Lung (tissue), 12 donors: ENCODE results near the gene ASMT. TPM values are rescaled to one million over a fixed set of nuclear protein-coding genes. Genes with fewer than 3 reads are reported as not detected.

ENCODE experiments used
- ATAC-seq: fragments of 200-7000 bp; cut with Tn5 transposase; one replicate; pipeline ENCODE4 v1.9.1; 2020; ENCODE audit warnings: moderate number of reproducible peaks; ENCODE audit not compliant: insufficient read depth, low FRiP score
- DNase-seq, 3 donors: peaks; one replicate each; pipeline ENCODE4 v3.0.0-alpha.2; 2013 to 2017
- H3K27ac ChIP-seq, 2 donors: one replicate each; pipeline ENCODE4 v1.5.1; 2013; ENCODE audit warnings: mild to moderate bottlenecking in 2 of 2, moderate library complexity in 2 of 2, control low read depth in 1 of 2, inconsistent platforms in 1 of 2, low read depth in 1 of 2, low read length in 1 of 2
- H3K27me3 ChIP-seq, 3 donors: one replicate each; pipeline ENCODE4 v1.5.1; 2013; ENCODE audit warnings: low read length in 2 of 3; ENCODE audit not compliant: control insufficient read depth in 3 of 3, insufficient read depth in 3 of 3
- H3K36me3 ChIP-seq, 4 donors: one replicate each; pipeline ENCODE4 v1.5.1; 2013; ENCODE audit warnings: low read length in 4 of 4, mild to moderate bottlenecking in 1 of 4, moderate library complexity in 1 of 4; ENCODE audit not compliant: control insufficient read depth in 4 of 4, insufficient read depth in 4 of 4
- H3K4me1 ChIP-seq, 5 donors: one replicate each; pipeline ENCODE4 v1.5.1; 2013; ENCODE audit warnings: low read length in 5 of 5, mild to moderate bottlenecking in 2 of 5, moderate library complexity in 1 of 5; ENCODE audit not compliant: control insufficient read depth in 5 of 5, insufficient read depth in 5 of 5
- H3K4me3 ChIP-seq: one replicate; pipeline ENCODE4 v1.5.1; 2013; ENCODE audit warnings: mild to moderate bottlenecking, control low read depth, moderate library complexity
- H3K9ac ChIP-seq, 2 donors: one replicate each; pipeline ENCODE4 v1.5.1; 2013; ENCODE audit warnings: low read length in 2 of 2, control low read depth in 1 of 2; ENCODE audit not compliant: insufficient read depth in 1 of 2
- H3K9me3 ChIP-seq, 4 donors: one replicate each; pipeline ENCODE4 v1.5.1; 2013; ENCODE audit warnings: low read length in 3 of 4, mild to moderate bottlenecking in 1 of 4, moderate library complexity in 1 of 4; ENCODE audit not compliant: control insufficient read depth in 4 of 4, insufficient read depth in 3 of 4
- WGBS, 2 donors: extraction: QIAGEN DNeasy Blood & Tissue Kit; methylation state at CpG; one replicate each; pipeline ENCODE4 v1.1.7; 2013; 5-methylcytosine and 5-hydroxymethylcytosine counted together
- polyA plus RNA-seq, 2 donors: library from polyadenylated mRNA; stranded (reverse); fragments of 200-250 nt; gene quantifications; one replicate each; pipeline ENCODE4 v1.2.1, GENCODE V29; 2013
- total RNA-seq, 2 donors: library from RNA; depleted of rRNA in 1 of 2; stranded (reverse); fragments of >200 nt in 1 of 2; gene quantifications; one replicate each; pipeline ENCODE4 v1.2.1, GENCODE V29; 2014 to 2021
- TF ChIP-seq, protein P1 (sequence below): IDR thresholded peaks from 2 replicates; pipeline ENCODE4 v1.5.1; 2012; ENCODE audit warnings: mild to moderate bottlenecking; ENCODE audit errors: control extremely low read depth, extremely low read depth
- donor health status: control.
- donor health status: control.
- donor health status: Bipolar disorder and iron deficiency.
- donor health status: healthy.
- donor health status: DM: yes; HTN: yes; CAD: no.

Gene ASMT
- total and polyA plus RNA-seq, 4 donors = 0.09 to 0.63 (median 0.31) TPM

- Histone ChIP-seq H3K9me3 (peaks cover 0 to 2% (median 0%) of the 10 kb centered on the region in 4 donors), H3K27me3 (no peaks in the 10 kb centered on the region), H3K4me3 (no peak overlapping the region), H3K36me3 (no peaks in the 10 kb centered on the region), H3K4me1 (peaks cover 0 to 2% (median 0%) of the 10 kb centered on the region in 5 donors), H3K27ac (no peak overlapping the region), H3K9ac (no peak overlapping the region)
- 69 to 72% methylated on average over 6 of the region's 6 CpGs for WGBS, 2 donors
- TF ChIP-seq, protein P1, sequence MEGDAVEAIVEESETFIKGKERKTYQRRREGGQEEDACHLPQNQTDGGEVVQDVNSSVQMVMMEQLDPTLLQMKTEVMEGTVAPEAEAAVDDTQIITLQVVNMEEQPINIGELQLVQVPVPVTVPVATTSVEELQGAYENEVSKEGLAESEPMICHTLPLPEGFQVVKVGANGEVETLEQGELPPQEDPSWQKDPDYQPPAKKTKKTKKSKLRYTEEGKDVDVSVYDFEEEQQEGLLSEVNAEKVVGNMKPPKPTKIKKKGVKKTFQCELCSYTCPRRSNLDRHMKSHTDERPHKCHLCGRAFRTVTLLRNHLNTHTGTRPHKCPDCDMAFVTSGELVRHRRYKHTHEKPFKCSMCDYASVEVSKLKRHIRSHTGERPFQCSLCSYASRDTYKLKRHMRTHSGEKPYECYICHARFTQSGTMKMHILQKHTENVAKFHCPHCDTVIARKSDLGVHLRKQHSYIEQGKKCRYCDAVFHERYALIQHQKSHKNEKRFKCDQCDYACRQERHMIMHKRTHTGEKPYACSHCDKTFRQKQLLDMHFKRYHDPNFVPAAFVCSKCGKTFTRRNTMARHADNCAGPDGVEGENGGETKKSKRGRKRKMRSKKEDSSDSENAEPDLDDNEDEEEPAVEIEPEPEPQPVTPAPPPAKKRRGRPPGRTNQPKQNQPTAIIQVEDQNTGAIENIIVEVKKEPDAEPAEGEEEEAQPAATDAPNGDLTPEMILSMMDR = no peak
- ATAC-seq = no peak
- DNase-seq = no peak
Measured at GRCh38 chrX:1578511-1579173, 36.2 kb upstream of the ASMT start.

- Histone ChIP-seq H3K27me3 (no peaks in the 10 kb centered on the region), H3K9me3 (peaks cover 0 to 1% (median 0%) of the 10 kb centered on the region in 4 donors), H3K36me3 (no peaks in the 10 kb centered on the region), H3K4me1 (peaks cover 0 to 1% (median 0%) of the 10 kb centered on the region in 5 donors), H3K4me3 (no peak overlapping the region), H3K9ac (no peak overlapping the region), H3K27ac (no peak overlapping the region)
- 28 to 44% methylated on average over 4 of the region's 4 CpGs for WGBS, 2 donors
- ATAC-seq (peak; percentile 66), DNase-seq (peak; percentile 39 to 62 (median 43))
- TF ChIP-seq, protein P1 = peak; percentile 79
Measured at GRCh38 chrX:1581132-1581531, 33.7 kb upstream of the ASMT start.

DNA sequence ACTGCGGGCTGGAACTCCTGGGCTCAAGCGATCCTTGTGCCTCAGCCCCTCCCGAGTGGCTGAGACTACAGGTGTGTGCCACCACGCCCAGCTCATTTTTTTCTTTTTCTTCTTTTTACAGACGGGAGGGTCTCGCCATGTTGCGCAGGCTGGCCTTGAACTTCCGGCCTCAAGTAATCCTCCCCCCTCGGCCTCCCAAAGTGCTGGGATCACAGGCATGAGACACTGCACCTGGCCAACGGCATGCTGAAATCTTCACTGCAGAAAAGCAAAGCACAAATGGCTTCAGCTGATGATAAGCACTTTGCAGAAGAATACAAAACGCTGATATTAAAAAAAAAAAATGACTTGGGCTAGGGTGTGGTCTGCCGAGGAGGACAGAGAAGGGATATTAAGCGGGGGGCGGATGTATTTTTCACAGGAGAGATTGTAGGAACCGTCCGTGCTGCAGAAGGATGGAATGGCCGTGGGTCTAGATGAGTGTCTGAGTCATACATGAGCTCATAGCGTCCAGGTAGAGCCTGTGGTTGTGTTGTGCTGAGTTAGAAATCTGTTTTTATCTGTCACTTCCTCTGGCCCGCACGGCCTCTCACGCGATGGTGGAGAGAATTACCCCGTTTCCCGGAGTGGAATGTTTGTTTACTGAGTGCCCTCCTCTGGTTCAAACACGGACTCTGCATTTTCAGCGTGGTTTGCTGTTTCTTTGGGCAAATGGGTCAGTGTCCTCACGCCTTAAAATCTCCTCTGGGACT is 32.0 kb upstream of the ASMT start:
- Histone ChIP-seq H3K27me3 (no peaks in the 10 kb centered on the region), H3K27ac (no peak overlapping the region), H3K4me1 (no peaks in the 10 kb centered on the region), H3K9ac (no peak overlapping the region), H3K4me3 (no peak overlapping the region), H3K9me3 (no peaks in the 10 kb centered on the region), H3K36me3 (no peaks in the 10 kb centered on the region)
- TF ChIP-seq, protein P1 = no peak
- ATAC-seq = no peak
- whole genome bisulfite sequencing, 2 donors = 44 to 66% methylated on average over 27 of the region's 27 CpGs
- no peak for DNase-seq
